ENCODE data around the gene ALG14.

GRCh38 chr1:94992161-94992560 lies 80.6 kb downstream of the ALG14 start:
- TF ChIP-seq CTCF (conservative IDR thresholded peaks at IDR 0.05) (no peak), ZFX (IDR thresholded peaks at IDR 0.05) (no peak)
